Fibroblast of lung (primary cell): ENCODE results near the gene PAX7.

Experiments used
- CTCF ChIP-seq, 2 donors: IDR thresholded peaks in 1 of 2; conservative IDR thresholded peaks in 1 of 2; 1 replicate in 1 of 2; 2 replicates in 1 of 2; pipeline ENCODE4 v1.5.1; 2011 to 2012; ENCODE audit warnings: low read length in 2 of 2, control low read depth in 1 of 2, inconsistent platforms in 1 of 2, low read depth in 1 of 2, mild to moderate bottlenecking in 1 of 2
- EZH2 ChIP-seq: IDR thresholded peaks from 2 replicates; pipeline ENCODE4 v1.5.1; 2012; ENCODE audit warnings: low read length, control low read depth, mild to moderate bottlenecking; ENCODE audit errors: missing control alignments

GRCh38 chr1:18764362-18764761 lies 133.7 kb downstream of the PAX7 start:
- TF ChIP-seq CTCF (conservative IDR thresholded peaks at IDR 0.05 in 1 of 2, IDR thresholded peaks at IDR 0.05 in 1 of 2; ENCODE audit: low read depth in 1 of 2, low read length in 2 of 2) (no peak), EZH2 (no peak)
